WTC11 (cell line): ENCODE results near the gene KIFC3. TPM values are rescaled to one million over a fixed set of nuclear protein-coding genes. Genes with fewer than 3 reads are reported as not detected.

Experiments used
- ATAC-seq: fragments of 200-7000 bp; cut with Tn5 transposase; 2 replicates; pipeline ENCODE4 v1.10.0; 2021; ENCODE audit warnings: mild to moderate bottlenecking, moderate library complexity
- CTCF ChIA-PET: fragments of 300-600 bp; sonication (Branson Sonifier 250); formaldehyde crosslinking; loops from one replicate; lab custom pipeline; 2021; ENCODE audit warnings: antibody characterized with exemption; lab: Charles Lee
- POLR2A ChIA-PET: fragments of 350-600 bp; sonication (Branson Sonifier 250); formaldehyde crosslinking; loops from one replicate; lab custom pipeline; 2021; ENCODE audit warnings: antibody characterized with exemption; lab: Charles Lee
- DNase-seq: peaks from one replicate; pipeline ENCODE4 v3.0.0; 2021; ENCODE audit warnings: low spot score
- H3K27ac Mint-ChIP-seq: 2 replicates; pipeline ENCODE4 v1.8.0; 2021; ENCODE audit warnings: mixed read lengths
- H3K27me3 Mint-ChIP-seq: 2 replicates; pipeline ENCODE4 v1.8.0; 2021; ENCODE audit warnings: low read depth, mild to moderate bottlenecking, moderate library complexity, mixed read lengths
- H3K36me3 Mint-ChIP-seq: 2 replicates; pipeline ENCODE4 v1.8.0; 2021; ENCODE audit warnings: mixed read lengths
- H3K4me1 Mint-ChIP-seq: 2 replicates; pipeline ENCODE4 v1.8.0; 2022; ENCODE audit warnings: mixed read lengths
- H3K4me3 Mint-ChIP-seq: 2 replicates; pipeline ENCODE4 v1.8.0; 2021; ENCODE audit warnings: mild to moderate bottlenecking, moderate library complexity, mixed read lengths
- H3K9me3 Mint-ChIP-seq: 2 replicates; pipeline ENCODE4 v1.8.0; 2021; ENCODE audit warnings: mixed read lengths
- ATF1 ChIP-seq: sonication (generic); formaldehyde crosslinking; IDR thresholded peaks from 2 replicates; pipeline ENCODE4 v1.8.1; 2023; ENCODE audit warnings: mild to moderate bottlenecking, moderate library complexity, missing genetic modification reagents
- ESRRA ChIP-seq: sonication (generic); formaldehyde crosslinking; IDR thresholded peaks from 2 replicates; pipeline ENCODE4 v1.8.1; 2022; ENCODE audit warnings: mild to moderate bottlenecking, missing genetic modification reagents, borderline replicate concordance
- FOXK1 ChIP-seq: sonication (generic); formaldehyde crosslinking; IDR thresholded peaks from 2 replicates; pipeline ENCODE4 v1.8.0; 2022; ENCODE audit warnings: mild to moderate bottlenecking, moderate library complexity, missing genetic modification reagents
- GRHL2 ChIP-seq: fragments of 250-450 bp; sonication (Bioruptor Pico); IDR thresholded peaks from 2 replicates; pipeline ENCODE4 v1.8.0; 2022; ENCODE audit warnings: mild to moderate bottlenecking, moderate library complexity; ENCODE audit not compliant: insufficient replicate concordance, severe bottlenecking
- KAT7 ChIP-seq: sonication (generic); formaldehyde crosslinking; IDR thresholded peaks from 2 replicates; pipeline ENCODE4 v1.8.1; 2023; ENCODE audit warnings: missing genetic modification reagents, mild to moderate bottlenecking, borderline replicate concordance
- NFYB ChIP-seq: sonication (generic); formaldehyde crosslinking; conservative IDR thresholded peaks from 2 replicates; pipeline ENCODE4 v1.8.0; 2022; ENCODE audit warnings: low read depth, missing genetic modification reagents
- NR3C1 ChIP-seq: sonication (generic); formaldehyde crosslinking; conservative IDR thresholded peaks from 2 replicates; pipeline ENCODE4 v1.8.1; 2023; ENCODE audit warnings: low read depth, mild to moderate bottlenecking, missing genetic modification reagents
- PRRX2 ChIP-seq: fragments of 250-450 bp; sonication (Bioruptor Pico); IDR thresholded peaks from 2 replicates; pipeline ENCODE4 v1.8.0; 2021; ENCODE audit warnings: mild to moderate bottlenecking
- SP1 ChIP-seq: sonication (generic); formaldehyde crosslinking; conservative IDR thresholded peaks from 2 replicates; pipeline ENCODE4 v1.8.1; 2022; ENCODE audit warnings: missing genetic modification reagents
- ZNF121 ChIP-seq: sonication (generic); formaldehyde crosslinking; IDR thresholded peaks from 2 replicates; pipeline ENCODE4 v1.8.0; 2023; ENCODE audit warnings: missing genetic modification reagents
- ZNF138 ChIP-seq: sonication (generic); formaldehyde crosslinking; conservative IDR thresholded peaks from 2 replicates; pipeline ENCODE4 v1.8.1; 2022; ENCODE audit warnings: mild to moderate bottlenecking, moderate library complexity, missing genetic modification reagents
- total RNA-seq: library from RNA; stranded (reverse); gene quantifications from 3 replicates; pipeline ENCODE4 v1.2.3, GENCODE V29; 2021
- TF ChIP-seq, protein P1 (sequence below): sonication (generic); formaldehyde crosslinking; IDR thresholded peaks from 2 replicates; pipeline ENCODE4 v1.8.1; 2022; ENCODE audit warnings: low read depth, missing genetic modification reagents, borderline replicate concordance
- TF ChIP-seq, protein P2 (sequence below): sonication (generic); formaldehyde crosslinking; IDR thresholded peaks from 2 replicates; pipeline ENCODE4 v1.8.1; 2022; ENCODE audit warnings: low read depth, mild to moderate bottlenecking, moderate library complexity, missing genetic modification reagents, borderline replicate concordance
- TF ChIP-seq, protein P3 (sequence below): sonication (generic); formaldehyde crosslinking; IDR thresholded peaks from 2 replicates; pipeline ENCODE4 v1.8.0; 2023; ENCODE audit warnings: mild to moderate bottlenecking, missing genetic modification reagents
- TF ChIP-seq, protein P4 (sequence below): sonication (generic); formaldehyde crosslinking; IDR thresholded peaks from 2 replicates; pipeline ENCODE4 v1.8.0; 2023; ENCODE audit warnings: missing genetic modification reagents, mild to moderate bottlenecking, borderline replicate concordance
- TF ChIP-seq, protein P5 (sequence below): fragments of 250-450 bp; sonication (Bioruptor Pico); IDR thresholded peaks from 2 replicates; pipeline ENCODE4 v1.9.0; 2021; ENCODE audit warnings: moderate library complexity, mild to moderate bottlenecking, inconsistent platforms, borderline replicate concordance
- TF ChIP-seq, protein P6 (sequence below): fragments of 250-450 bp; sonication (Bioruptor Pico); IDR thresholded peaks from 2 replicates; pipeline ENCODE4 v2.1.2; 2022; ENCODE audit warnings: mild to moderate bottlenecking, moderate library complexity
- TF ChIP-seq, protein P7 (sequence below): sonication (generic); formaldehyde crosslinking; IDR thresholded peaks from 2 replicates; pipeline ENCODE4 v1.8.1; 2023; ENCODE audit warnings: mild to moderate bottlenecking, missing genetic modification reagents, moderate library complexity
- TF ChIP-seq, protein P8 (sequence below): sonication (generic); formaldehyde crosslinking; IDR thresholded peaks from 2 replicates; pipeline ENCODE4 v1.8.0; 2022; ENCODE audit warnings: mild to moderate bottlenecking, missing genetic modification reagents

KIFC3 gene
- total RNA-seq, 1 experiment from 2014 or later = 11.6 TPM

DNA sequence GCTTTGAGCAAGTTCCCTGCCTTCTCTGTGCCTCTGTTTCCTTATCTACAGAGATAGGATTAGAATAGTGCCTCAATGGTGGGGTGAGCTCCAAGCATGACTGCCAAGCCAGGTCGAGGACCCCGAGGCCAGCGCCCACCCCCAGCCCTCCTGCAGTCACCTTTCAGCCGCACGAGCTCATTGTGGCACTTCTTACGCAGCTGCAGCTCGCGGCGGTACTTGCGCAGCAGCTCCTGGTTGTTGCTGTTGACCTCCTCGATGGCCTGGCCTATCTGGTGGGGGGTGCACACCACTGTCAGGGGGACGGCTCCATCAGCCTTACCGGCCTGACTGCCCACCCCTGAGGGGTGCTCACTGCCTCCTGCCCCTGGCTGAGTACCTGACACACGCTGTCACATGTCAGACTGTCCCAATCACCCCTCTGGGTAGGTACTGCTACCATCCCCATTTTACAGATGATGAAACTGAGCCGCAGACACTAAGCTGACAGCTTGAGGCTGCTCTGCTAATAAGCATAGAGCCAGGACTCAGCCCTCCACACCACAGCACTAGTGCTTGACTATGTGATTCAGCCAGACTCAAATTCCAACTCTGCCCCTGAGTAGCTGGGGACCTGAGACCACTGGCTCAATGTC is 35.5 kb downstream of the KIFC3 start (continued):
- no peak for TF ChIP-seq KAT7 (CRISPR knock-in tag)
- TF ChIP-seq ZNF138 (CRISPR knock-in tag) = no peak
- no peak for TF ChIP-seq ZNF121 (CRISPR knock-in tag)
- TF ChIP-seq, protein P1, sequence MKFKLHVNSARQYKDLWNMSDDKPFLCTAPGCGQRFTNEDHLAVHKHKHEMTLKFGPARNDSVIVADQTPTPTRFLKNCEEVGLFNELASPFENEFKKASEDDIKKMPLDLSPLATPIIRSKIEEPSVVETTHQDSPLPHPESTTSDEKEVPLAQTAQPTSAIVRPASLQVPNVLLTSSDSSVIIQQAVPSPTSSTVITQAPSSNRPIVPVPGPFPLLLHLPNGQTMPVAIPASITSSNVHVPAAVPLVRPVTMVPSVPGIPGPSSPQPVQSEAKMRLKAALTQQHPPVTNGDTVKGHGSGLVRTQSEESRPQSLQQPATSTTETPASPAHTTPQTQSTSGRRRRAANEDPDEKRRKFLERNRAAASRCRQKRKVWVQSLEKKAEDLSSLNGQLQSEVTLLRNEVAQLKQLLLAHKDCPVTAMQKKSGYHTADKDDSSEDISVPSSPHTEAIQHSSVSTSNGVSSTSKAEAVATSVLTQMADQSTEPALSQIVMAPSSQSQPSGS (CRISPR knock-in tag) = no peak
- TF ChIP-seq GRHL2 (CRISPR knock-in tag) = no peak
- TF ChIP-seq, protein P2, sequence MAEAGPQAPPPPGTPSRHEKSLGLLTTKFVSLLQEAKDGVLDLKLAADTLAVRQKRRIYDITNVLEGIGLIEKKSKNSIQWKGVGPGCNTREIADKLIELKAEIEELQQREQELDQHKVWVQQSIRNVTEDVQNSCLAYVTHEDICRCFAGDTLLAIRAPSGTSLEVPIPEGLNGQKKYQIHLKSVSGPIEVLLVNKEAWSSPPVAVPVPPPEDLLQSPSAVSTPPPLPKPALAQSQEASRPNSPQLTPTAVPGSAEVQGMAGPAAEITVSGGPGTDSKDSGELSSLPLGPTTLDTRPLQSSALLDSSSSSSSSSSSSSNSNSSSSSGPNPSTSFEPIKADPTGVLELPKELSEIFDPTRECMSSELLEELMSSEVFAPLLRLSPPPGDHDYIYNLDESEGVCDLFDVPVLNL = no peak
- TF ChIP-seq, all 79 proteins: peak for 0

DNA sequence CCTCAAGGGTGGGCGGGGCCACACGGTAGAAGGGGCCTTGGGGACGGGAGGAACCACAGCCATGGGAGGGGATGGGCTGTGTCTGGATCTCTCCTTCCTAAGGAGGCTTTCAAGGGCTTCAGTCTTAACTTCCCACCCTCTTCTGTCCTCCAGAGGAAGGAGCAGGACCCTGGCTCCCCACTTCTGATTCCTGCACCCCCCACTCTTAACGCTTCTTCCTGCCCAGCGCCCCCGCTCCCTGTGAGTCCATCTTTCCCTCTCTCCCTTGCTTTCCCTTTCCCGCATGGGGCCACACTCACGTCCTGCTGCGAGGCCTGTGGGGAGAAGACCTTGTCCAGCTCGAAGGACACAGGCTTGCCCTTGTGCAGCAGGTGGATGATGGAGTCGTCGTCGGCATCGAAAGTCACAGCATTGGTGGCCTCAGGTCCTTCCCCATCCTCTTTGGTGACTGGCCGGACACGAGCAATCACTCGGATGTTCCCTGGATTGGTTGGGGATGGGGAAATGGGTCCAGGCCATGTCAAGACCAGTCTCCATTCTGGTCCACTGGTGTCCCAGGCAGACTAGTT is 37.0 kb downstream of the KIFC3 start:
- Mint-ChIP-seq H3K27me3 (no peaks in the 10 kb centered on the region), H3K36me3 (peaks cover 4% of the 10 kb centered on the region; the same call in 1 of the 2 replicates), H3K9me3 (no peaks in the 10 kb centered on the region), H3K4me1 (peaks cover 11% of the 10 kb centered on the region), H3K4me3 (no peak overlapping the region), H3K27ac (peak overlapping the region; percentile 82; the same call in 1 of the 2 replicates)
- ChIA-PET POLR2A (interaction anchor here (0.6 to 1.2 kb wide), 2 partner anchors 108 to 183 kb away, joined by 3 to 5 read pairs; no protein-coding TSS in a partner anchor), CTCF (interaction anchor here (0.6 to 4.9 kb wide), 6 partner anchors 8 to 267 kb away, joined by 3 to 30 read pairs (median 3); no protein-coding TSS in a partner anchor)
- DNase-seq = no peak
- ATAC-seq = no peak
- TF ChIP-seq ESRRA (CRISPR knock-in tag) (no peak), NR3C1 (CRISPR knock-in tag) (no peak), ATF1 (no peak), NFYB (CRISPR knock-in tag) (no peak), SP1 (CRISPR knock-in tag) (no peak), PRRX2 (CRISPR knock-in tag) (no peak), FOXK1 (no peak)
- TF ChIP-seq, protein P3, sequence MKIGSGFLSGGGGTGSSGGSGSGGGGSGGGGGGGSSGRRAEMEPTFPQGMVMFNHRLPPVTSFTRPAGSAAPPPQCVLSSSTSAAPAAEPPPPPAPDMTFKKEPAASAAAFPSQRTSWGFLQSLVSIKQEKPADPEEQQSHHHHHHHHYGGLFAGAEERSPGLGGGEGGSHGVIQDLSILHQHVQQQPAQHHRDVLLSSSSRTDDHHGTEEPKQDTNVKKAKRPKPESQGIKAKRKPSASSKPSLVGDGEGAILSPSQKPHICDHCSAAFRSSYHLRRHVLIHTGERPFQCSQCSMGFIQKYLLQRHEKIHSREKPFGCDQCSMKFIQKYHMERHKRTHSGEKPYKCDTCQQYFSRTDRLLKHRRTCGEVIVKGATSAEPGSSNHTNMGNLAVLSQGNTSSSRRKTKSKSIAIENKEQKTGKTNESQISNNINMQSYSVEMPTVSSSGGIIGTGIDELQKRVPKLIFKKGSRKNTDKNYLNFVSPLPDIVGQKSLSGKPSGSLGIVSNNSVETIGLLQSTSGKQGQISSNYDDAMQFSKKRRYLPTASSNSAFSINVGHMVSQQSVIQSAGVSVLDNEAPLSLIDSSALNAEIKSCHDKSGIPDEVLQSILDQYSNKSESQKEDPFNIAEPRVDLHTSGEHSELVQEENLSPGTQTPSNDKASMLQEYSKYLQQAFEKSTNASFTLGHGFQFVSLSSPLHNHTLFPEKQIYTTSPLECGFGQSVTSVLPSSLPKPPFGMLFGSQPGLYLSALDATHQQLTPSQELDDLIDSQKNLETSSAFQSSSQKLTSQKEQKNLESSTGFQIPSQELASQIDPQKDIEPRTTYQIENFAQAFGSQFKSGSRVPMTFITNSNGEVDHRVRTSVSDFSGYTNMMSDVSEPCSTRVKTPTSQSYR (CRISPR knock-in tag) = no peak
- TF ChIP-seq, protein P4, sequence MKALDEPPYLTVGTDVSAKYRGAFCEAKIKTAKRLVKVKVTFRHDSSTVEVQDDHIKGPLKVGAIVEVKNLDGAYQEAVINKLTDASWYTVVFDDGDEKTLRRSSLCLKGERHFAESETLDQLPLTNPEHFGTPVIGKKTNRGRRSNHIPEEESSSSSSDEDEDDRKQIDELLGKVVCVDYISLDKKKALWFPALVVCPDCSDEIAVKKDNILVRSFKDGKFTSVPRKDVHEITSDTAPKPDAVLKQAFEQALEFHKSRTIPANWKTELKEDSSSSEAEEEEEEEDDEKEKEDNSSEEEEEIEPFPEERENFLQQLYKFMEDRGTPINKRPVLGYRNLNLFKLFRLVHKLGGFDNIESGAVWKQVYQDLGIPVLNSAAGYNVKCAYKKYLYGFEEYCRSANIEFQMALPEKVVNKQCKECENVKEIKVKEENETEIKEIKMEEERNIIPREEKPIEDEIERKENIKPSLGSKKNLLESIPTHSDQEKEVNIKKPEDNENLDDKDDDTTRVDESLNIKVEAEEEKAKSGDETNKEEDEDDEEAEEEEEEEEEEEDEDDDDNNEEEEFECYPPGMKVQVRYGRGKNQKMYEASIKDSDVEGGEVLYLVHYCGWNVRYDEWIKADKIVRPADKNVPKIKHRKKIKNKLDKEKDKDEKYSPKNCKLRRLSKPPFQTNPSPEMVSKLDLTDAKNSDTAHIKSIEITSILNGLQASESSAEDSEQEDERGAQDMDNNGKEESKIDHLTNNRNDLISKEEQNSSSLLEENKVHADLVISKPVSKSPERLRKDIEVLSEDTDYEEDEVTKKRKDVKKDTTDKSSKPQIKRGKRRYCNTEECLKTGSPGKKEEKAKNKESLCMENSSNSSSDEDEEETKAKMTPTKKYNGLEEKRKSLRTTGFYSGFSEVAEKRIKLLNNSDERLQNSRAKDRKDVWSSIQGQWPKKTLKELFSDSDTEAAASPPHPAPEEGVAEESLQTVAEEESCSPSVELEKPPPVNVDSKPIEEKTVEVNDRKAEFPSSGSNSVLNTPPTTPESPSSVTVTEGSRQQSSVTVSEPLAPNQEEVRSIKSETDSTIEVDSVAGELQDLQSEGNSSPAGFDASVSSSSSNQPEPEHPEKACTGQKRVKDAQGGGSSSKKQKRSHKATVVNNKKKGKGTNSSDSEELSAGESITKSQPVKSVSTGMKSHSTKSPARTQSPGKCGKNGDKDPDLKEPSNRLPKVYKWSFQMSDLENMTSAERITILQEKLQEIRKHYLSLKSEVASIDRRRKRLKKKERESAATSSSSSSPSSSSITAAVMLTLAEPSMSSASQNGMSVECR (CRISPR knock-in tag) = no peak
- TF ChIP-seq, protein P5, sequence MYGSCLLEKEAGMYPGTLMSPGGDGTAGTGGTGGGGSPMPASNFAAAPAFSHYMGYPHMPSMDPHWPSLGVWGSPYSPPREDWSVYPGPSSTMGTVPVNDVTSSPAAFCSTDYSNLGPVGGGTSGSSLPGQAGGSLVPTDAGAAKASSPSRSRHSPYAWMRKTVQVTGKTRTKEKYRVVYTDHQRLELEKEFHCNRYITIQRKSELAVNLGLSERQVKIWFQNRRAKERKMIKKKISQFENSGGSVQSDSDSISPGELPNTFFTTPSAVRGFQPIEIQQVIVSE (CRISPR knock-in tag) = no peak
- TF ChIP-seq, protein P6, sequence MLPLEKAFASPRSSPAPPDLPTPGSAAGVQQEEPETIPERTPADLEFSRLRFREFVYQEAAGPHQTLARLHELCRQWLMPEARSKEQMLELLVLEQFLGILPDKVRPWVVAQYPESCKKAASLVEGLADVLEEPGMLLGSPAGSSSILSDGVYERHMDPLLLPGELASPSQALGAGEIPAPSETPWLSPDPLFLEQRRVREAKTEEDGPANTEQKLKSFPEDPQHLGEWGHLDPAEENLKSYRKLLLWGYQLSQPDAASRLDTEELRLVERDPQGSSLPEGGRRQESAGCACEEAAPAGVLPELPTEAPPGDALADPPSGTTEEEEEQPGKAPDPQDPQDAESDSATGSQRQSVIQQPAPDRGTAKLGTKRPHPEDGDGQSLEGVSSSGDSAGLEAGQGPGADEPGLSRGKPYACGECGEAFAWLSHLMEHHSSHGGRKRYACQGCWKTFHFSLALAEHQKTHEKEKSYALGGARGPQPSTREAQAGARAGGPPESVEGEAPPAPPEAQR (CRISPR knock-in tag) = no peak
- TF ChIP-seq, protein P7, sequence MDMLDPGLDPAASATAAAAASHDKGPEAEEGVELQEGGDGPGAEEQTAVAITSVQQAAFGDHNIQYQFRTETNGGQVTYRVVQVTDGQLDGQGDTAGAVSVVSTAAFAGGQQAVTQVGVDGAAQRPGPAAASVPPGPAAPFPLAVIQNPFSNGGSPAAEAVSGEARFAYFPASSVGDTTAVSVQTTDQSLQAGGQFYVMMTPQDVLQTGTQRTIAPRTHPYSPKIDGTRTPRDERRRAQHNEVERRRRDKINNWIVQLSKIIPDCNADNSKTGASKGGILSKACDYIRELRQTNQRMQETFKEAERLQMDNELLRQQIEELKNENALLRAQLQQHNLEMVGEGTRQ (CRISPR knock-in tag) = no peak
- TF ChIP-seq, protein P1 (CRISPR knock-in tag) = no peak
- TF ChIP-seq, protein P8, sequence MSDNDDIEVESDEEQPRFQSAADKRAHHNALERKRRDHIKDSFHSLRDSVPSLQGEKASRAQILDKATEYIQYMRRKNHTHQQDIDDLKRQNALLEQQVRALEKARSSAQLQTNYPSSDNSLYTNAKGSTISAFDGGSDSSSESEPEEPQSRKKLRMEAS (CRISPR knock-in tag) = no peak
